GM12872 (cell line): ENCODE data around the gene GRAMD2A.

Experiments used
- CTCF ChIP-seq: IDR thresholded peaks from 3 replicates; pipeline ENCODE4 v1.5.1; 2011; ENCODE audit warnings: low read depth, mild to moderate bottlenecking, low read length, moderate library complexity; ENCODE audit not compliant: insufficient read depth

The GRAMD2A gene

GRCh38 chr15:72196409-72197040, 1.1 kb downstream of the GRAMD2A start:
- no peak for TF ChIP-seq CTCF

- TF ChIP-seq CTCF: no peak
Observed at GRCh38 chr15:72195101-72195511, 2.5 kb downstream of the GRAMD2A start.

- TF ChIP-seq CTCF: no peak
Observed at GRCh38 chr15:72193836-72194396, 3.7 kb downstream of the GRAMD2A start.

GRCh38 chr15:72192416-72192815, 5.2 kb downstream of the GRAMD2A start:
- no peak for TF ChIP-seq CTCF

- TF ChIP-seq CTCF: no peak
Observed at GRCh38 chr15:72189250-72189902, 8.2 kb downstream of the GRAMD2A start.

- no peak for TF ChIP-seq CTCF
Observed at GRCh38 chr15:72184165-72184811, 13.3 kb downstream of the GRAMD2A start.

- no peak for TF ChIP-seq CTCF
Observed at GRCh38 chr15:72183781-72184164, 13.8 kb downstream of the GRAMD2A start.
